CD4-positive, alpha-beta T cell treated with Interleukin-17A for 4 hours (primary cell): ENCODE results near the gene SLC5A10.
"Not testable (repeated sequence)": the region's sequence is repeated elsewhere in the genome, so short reads cannot be mapped to it uniquely, and the experiment has no call there.

Experiments
- DNase-seq: peaks from one replicate; pipeline ENCODE4 v3.0.0-alpha.2; 2020; ENCODE audit warnings: mixed read lengths

Gene SLC5A10

DNA sequence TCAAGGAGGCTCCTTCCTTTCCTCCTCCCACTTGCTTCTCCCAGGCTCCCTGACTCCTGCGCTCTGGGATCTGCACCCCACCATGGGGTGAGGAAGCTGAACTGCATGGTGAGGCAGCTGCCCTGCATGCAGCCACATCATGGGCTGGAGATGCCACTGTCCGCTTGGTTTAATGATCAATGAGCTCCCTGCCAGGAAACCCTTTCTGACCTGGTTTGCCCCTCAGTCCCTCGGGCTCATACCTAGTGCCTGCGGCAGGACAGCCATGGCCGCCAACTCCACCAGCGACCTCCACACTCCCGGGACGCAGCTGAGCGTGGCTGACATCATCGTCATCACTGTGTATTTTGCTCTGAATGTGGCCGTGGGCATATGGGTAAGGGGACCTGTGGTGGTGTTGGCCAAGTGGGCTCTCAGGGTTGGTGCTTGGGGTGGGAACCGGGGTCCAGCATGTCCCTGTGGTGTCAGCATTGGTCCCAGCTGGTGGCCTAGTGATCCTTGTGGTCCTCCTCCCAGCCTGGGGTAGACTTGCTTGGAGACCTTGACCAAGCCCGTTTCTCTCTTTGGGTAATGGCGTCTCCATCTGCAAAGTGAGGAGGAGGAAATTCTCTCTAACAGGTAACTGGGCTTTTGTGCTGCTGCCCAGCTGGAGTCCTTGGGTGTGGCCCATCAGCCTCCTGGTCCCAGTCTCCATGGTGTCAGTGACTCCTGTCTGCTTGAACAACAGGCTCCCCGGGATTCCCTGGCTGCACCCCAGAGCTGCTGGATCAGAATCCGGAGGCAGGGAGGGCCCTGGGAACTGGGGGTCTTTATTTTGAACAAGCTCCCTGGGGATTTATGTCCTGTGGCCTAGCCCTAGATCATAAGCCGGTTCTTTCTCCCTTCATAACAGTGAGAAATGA lies at the start of gene SLC5A10:
SLC5A10 (plus strand) TSS at position 225 of the 902 bp plus-strand sequence; CDS start at position 266, 41 bp downstream.
- DNase-seq, result no peak

DNA sequence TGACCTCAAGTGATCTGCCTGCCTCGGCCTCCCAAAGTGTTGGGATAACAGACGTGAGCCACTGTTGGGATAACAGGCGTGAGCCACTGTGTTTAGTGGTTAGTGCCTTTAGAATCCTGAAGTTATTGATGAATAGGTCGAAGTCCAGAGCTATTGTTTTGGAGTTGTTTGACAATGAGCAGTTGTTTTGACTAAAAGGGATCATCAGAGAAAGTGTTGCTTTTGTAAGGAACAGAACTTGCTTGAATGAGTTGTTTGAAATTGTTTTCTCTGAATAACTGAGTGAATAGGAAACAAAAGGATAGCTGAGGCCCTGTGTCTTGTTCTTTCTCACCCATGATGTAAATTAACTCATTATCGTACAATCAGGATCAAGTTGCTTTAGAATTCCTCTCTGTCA lies 47.5 kb upstream of the SLC5A10 start:
- DNase-seq, result no peak

DNA sequence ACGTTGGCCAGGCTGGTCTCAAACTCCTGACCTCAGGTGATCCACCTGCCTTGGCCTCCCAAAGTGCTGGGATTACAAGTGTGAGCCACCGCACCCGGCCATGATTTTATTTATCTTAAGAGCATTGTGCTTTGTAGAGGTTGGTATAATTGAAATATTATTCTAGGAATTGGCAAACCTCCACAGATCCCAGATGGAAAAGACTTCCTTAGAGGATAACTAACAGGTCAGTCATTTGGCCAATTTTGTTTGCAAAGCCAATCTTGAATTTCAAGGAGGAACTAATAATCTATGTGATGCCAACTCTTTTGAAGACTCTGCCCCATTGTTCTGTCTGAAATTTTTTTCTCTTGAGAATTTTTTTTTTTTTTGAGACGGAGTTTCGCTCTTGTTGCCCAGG lies 46.7 kb upstream of the SLC5A10 start:
- no peak for DNase-seq

DNA sequence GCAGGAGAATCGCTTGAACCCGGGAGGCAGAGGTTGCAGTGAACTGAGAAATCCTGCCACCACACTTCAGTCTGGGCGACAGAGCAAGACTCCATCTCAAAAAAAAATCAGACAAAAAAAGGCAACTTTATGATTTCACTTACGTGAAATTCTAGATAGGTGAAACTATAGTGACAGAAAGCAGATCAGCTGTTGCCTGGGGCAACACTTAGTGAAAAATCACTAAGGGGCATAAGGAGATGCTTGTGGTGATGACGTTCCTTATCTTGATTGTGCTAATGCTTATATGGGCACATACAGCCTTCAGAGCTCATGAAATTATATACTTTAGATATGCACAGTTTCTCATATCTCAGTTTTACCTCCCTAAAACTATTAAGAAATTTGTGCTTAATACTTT lies 41.6 kb upstream of the SLC5A10 start:
- no peak for DNase-seq

DNA sequence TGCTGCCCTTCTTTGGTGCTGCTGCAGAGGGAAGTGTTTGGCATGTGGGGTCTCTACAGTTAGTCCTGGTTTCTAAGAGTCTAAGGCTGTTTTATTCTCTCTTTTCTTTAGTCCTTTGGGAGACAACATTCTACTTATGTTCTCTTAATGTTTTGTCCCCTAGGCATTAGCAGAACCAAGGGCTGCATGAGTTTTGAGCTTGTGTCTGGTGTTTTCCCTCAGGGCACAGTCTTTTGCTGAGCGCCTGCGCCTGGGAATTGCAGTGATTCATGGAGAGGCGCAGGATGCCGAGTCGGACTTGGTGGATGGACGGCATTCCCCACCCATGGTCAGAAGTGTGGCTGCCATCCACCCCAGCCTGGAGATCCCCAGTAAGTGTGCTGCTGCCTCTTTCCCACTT lies 41.1 kb upstream of the SLC5A10 start:
- DNase-seq, result no peak

DNA sequence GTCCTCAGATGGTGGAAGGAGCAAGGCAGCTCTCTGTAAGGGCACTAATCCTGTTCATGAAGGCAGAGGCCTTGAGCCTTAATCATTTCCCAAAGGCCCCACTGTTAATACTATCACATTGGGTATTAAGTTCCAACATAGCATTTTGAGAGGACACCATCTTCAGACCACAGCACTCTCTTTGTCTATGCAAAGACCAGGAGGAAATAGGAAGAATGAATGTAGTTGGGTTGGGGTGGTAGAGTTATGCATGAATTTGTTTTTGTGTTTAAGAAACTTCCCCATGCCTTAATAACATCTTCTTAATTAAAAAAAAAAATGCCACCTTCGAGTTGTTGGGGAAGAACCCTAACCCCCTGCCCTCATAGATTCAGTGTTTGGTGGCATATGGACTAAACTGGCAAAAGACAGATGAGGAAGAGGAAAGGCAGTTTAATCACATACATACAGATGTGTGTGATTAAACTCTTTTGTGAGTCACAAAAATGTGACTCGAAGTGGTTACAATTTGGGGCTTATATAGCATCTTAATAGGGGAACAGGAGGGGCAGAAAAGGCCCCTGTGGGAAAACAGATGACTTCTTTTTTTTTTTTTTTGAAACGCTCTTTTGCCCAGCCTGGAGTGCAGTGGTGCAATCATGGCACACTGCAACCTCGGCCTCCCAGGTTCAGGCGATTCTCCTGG lies 35.0 kb upstream of the SLC5A10 start:
- no peak for DNase-seq

DNA sequence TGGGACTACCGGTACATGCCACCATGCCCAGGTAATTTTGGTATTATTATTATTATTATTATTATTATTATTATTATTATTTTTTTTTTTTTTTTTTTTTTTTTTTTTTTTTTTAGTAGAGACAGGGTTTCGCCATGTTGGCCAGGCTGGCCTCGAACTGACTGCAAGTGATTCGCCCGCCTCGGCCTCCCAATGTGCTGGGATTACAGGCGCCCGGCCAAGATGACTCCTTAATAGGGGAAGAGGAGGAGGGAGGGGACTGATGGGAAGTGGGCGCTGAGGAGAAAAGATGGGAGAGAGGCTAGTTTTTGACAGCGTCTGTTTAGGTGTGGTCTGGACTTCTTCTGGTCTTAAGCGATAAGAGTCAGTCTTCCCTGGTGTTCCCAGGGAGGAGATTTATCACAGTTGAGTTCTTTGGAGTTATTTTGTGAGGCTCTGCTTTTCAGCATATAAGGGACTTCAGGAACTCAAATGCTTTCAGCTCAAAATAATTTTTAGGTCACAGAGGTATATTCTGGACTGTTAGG lies 34.4 kb upstream of the SLC5A10 start:
- no peak for DNase-seq

DNA sequence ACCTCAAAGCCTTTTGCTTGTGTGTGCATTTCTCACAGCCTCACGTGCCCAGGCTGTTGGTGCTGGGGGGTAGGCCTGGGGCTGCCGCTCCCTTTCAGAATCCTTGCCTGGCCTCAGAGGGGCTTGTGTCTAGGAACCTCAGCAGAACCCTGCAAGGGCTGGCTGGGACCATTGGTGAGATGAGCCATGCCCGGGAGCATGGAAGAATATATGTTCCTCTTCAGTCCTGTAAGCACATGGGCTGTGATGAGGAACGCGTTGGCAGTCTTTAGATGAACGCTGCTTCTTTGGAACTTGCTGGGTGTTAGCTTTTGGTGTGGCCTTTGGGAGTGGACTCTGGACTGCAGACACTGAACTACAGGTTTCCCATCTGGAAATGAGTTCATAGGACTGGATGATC lies 32.0 kb upstream of the SLC5A10 start:
- no peak for DNase-seq

DNA sequence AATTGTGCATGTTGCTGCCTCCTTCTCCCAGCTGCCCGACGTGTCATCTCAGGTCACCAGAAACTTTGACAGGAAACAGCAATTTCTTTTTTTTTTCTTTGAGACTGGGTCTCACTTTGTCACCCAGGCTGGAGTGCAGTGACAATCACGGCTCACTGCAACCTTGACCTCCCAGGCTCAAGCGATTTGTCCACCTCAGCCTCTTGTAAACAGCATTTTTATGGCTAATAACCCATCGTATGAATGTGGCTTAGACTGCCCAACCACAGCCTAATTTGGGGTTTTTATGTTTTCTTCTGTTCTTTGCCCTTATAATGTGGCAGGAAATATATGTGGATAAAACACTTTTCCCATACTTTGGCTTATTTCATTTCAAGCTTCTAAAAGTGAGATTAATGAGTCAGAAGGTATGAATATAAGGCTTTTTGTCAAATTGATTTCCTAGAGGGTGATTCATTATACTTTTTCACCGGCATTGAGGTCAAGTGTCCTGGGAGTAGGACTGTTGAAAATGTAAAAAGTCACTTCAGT lies 31.0 kb upstream of the SLC5A10 start:
- peak; percentile 40 for DNase-seq

DNA sequence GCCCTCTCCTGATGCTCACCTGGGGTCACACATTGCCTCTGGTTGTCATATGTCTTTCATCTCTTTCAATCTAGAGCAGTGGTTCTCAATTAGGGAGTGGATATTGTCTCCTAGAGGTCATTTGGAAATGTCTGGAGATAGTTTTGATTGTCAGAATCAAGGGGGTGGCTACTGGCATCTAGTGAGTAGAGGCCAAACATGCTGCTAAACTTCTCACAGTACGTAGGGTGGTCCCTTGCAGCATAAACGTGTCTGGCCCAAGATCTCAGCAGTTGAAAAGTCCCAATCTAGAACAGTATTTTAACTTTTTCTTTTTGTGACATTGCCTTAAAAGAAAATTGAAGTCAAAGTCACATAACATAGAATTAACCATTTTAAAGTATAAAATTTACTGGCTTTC lies 30.5 kb upstream of the SLC5A10 start:
- DNase-seq, result no peak

DNA sequence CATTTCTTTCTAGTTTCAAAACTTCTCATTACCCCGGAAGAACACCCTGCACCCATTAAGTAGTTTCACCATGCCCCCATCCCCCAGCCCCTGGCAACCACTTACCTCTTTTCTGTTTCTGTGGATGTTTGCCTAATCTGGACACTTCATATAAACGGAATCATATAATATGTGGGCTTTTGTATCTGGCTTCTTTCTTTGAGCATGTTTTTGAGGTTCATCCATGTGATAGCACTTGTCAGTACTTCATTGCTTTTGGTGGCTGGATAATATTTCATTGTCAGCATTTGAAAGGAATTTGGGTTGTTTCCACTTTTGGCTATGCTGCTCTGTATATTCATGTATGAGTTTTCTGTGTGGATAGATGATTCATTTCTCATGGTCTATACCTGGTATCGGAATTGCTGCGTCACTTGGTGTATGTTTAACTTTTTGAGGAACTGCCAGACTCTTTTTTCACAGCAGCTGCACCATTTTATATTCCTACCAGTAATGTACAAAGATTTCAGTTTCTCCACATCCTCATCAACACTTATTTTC lies 30.0 kb upstream of the SLC5A10 start:
- DNase-seq, result no peak

DNA sequence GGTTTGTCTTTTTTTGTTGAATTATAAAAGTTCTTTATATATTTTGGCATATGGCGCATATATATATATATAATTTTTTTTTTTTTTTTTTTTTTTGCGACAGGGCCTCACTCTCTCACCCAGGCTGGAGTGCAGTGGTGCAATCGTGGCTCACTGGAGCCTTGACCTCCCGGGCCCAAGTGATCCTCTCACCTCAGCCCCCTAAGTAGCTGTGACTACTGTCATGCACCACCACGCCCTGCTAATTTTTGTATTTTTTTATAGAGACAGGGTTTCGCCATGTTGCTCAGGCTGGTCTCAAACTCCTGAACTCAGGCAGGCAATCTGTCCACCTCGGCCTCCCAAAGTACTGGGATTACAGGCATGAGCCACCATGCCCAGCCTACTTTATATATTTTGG lies 29.4 kb upstream of the SLC5A10 start:
- not testable (repeated sequence) for DNase-seq

DNA sequence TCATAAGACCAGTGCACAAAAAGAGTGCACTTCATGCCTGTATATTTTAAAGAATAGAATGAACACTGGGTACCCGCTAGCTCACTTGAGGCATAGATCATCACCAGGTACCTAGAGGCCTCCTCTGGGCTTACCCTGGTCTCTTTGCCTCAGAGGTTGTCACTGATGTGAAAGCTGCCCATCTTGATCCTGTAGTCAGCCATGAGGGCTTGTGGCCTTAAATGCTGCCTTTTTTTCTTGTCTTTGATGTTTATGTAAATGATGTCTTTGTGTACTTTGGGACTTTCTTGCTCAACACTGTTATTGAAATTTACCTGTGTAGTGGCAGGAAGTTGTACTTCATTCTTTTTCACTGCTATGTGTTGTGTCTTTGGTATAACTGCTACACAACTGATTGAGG lies 26.8 kb upstream of the SLC5A10 start:
- DNase-seq, result no peak

DNA sequence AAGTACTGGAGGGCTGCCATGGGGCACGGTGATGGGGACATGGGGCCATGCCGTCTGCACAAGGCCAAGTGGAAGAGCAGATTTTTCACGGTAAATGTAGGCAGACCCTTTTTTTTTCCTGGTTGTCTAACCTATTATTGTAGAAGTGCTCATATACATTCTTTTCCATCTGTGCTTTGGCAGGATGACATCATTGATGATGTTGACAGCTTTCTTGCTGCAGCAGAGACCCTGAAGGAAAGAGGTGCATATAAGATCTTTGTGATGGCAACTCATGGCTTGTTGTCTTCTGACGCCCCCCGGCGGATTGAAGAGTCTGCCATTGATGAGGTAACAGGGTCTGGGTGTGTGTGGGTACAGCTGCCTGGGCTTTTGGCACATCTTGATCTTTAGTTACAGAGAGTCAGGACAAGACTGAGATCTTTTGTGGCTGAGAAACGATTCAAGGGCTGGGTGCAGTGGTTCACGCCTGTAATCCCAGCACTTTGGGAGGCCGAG lies 23.3 kb upstream of the SLC5A10 start:
- DNase-seq, result no peak

DNA sequence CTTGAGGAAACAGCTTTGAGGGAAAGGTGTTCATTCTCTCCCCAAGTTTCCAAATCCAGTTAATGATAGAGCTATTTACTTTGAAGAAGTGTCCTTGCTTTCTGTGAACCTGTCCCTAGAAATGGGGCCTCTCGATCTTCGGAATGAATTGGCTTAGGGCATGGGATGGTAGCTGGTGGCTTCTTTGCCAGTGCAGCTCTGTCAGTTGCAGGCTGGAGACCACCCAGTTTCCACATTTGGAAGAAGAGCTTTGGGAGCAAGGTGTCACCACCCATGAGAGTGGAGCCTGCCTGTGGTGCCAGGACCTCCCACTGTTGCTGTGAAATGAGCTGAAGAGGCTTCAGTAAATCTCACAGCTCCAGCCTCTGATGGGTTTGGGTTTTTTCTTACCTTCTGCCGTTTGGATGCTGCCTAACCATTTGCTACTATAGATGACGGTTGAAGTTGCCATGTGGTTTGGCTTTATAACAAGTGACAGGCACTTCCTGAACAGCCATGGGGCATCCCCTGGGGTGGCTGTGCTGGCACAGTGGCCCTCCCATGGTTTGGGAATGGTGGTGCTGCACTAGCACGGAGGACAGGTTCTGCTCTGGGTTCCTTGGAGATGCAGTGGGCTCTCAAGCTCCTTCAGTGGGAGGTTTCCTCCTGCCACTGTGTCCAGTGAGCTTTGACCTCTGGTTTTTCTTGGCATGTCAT lies 19.5 kb upstream of the SLC5A10 start:
- no peak for DNase-seq

DNA sequence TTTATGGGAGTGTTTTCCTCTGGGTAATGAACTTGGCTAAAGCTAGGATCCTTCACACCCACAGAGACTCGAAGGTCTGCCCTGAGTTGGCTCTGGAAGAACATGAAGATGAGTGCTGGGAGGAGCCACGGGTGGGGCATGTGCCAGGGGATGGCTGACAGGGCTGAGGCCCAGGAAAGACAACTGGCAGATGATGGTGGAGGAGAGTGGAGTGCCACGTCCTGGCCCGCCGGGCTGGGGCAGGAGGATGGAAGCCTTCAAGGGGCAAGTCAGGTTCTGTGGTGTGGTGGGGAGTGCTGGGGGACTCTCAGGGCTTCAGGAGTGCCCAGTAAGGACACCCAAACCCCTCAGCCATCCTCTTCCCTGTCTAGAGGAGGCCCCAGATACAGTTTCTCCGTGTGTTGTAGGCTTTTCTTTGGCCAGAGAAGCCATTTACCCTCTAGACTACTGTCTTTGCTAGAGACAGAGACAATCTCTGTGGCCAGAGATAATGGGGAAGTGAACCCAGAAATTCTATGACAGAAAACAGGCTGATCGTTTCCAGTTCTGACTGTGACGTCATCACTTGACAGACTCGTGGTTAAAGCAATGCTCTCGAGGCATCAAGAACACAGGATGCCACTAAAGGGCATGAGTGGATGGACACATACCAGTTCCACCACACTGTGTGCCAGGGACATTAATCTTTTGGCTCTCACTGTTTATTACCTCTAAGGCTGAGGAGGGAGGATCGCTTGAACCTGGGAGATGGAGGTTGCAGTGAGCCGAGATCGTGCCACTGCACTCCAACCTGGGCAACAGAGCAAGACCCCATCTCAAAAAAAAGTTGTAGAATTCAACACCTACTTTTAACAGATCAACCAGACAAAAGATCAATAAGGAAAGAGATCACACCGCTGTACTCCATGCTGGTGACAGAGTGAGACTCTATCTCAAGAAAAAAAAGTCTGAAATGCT lies 18.6 kb upstream of the SLC5A10 start:
- DNase-seq, result no peak

DNA sequence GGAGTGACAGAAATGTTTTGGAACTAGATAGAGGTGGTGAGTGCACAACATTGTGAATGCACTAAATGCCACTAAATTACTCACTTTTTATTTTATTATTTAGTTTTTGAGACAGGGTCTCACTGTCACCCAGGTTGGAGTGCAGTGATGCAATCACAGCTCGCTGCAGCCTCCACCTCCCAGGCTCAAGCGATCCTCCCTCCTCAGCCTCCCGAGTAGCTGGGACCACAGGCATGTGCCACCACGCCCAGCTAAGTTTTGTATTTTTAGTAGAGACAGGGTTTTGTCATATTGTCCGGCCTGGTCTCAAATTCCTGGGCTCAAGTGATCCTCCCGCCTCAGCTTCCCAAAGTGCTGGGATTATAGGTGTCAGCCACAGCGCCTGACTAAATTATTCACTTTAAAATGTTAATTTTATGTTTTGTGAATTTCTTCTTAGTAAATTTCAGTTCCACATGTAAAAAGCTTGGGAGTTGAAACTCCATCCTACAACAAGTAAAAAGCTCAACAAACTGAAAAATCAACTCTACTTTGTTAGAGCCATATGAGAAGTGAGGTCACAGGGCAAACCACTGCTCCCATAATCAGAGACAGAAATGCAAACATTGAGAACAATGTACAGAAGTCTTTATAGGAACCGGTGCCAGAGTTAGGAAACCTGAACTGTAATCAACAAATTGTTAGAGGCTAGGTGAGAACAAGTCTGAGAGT lies 13.8 kb upstream of the SLC5A10 start:
- DNase-seq, result no peak

DNA sequence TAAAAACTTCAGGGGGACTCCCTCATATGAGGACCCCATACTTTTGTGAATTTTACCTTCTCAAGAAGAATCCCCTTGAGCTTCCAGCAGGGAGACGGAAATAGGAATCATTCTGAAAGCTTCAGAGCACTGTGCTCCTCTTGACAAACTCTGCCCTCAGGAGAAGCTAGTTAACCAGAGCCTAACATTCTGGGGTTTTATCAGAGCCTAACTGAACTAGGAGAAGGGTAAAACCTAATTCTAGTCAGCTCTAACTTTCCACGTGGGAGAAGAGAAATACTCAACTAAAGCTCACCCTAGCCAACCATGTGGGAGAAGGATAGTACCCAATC lies 13.3 kb upstream of the SLC5A10 start:
- DNase-seq, result no peak

DNA sequence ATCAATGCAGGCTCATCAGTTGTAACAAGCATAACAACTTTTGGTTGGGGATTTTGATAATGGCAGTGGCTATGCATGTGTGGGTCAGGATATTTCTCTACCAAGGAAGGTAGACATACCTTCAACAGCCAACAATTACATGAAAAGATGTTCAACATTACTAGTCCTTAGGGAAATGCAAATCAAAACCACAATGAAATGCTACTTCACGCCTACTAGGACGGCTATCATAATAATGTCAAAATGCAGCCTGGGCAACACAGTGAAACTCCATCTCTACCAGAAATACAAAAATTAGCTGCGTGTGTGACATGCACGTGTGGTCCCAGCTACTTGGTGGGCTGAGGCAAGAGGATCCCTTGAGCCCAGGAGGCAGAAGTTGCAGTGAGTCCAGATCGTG lies 7.3 kb upstream of the SLC5A10 start:
- DNase-seq, result no peak

DNA sequence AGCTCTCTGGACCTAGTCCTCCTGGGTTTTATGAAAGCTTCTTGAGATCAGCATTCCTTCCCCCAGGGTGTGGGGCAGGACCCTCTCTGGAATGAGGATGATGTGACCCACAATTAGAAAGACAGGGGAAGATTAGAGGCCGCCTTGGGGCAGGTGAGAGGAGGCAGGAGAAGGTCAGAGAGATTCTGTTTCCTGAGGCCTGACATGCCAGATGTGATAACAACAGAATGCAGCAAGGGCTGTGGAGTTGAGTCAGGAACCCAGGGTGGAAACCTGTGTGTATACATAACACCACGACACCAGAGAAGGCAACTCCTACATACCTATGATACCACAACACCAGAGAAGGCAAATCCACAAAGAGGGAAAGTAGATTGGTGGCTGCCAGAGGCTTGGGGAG lies 5.4 kb upstream of the SLC5A10 start:
- DNase-seq, result no peak

DNA sequence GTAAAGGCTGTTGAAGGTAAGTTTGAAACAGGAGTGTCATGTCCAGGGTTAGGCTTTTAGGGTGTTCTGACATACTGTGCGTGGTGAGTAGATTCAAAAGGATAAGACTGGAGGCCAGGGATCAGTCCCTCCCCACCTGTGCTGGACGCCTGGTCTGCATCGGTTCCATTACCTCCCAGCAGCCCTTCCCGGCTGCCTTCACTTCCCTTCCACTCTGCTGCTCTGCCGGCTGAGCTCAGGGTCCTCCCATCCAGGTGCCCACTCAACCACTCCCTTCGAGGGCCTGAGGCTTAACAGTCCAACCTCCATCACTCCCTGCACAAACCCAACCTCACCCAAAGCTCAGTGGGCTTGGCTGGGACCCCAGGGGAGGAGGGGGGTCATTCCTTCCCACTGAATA lies 4.1 kb upstream of the SLC5A10 start:
- DNase-seq, result no peak
